Cardiac fibroblast (primary cell): ENCODE data around the gene GXYLT1.

ENCODE experiments used
- DNase-seq, 2 donors: peaks; one replicate each; pipeline versions ENCODE4 v3.0.0 to v3.0.0-alpha.2; 2010; ENCODE audit warnings: low read depth in 2 of 2
- H3K4me3 ChIP-seq, 2 donors: replicated peaks in 1 of 2; 1 replicate in 1 of 2; 2 replicates in 1 of 2; pipeline ENCODE4 v1.5.1; 2011; ENCODE audit warnings: low read depth in 2 of 2, low read length in 2 of 2, mild to moderate bottlenecking in 2 of 2, moderate library complexity in 1 of 2
- CTCF ChIP-seq: IDR thresholded peaks from one replicate; pipeline ENCODE4 v1.5.1; 2011; ENCODE audit warnings: low read depth, mild to moderate bottlenecking, low read length, inconsistent platforms

The GXYLT1 gene

GRCh38 chr12:42167711-42168110 lies 23.0 kb upstream of the GXYLT1 start:
- DNase-seq = no peak
- no peak for TF ChIP-seq CTCF
- no peak overlapping the region for H3K4me3 ChIP-seq

GRCh38 chr12:42166501-42166900 lies 21.8 kb upstream of the GXYLT1 start:
- TF ChIP-seq CTCF = no peak
- no peak overlapping the region for H3K4me3 ChIP-seq
- DNase-seq = peak; percentile 11 to 73

- DNase-seq = no peak
- TF ChIP-seq CTCF = no peak
- no peak overlapping the region for H3K4me3 ChIP-seq
Observed at GRCh38 chr12:42163913-42164312, 19.2 kb upstream of the GXYLT1 start.

DNA sequence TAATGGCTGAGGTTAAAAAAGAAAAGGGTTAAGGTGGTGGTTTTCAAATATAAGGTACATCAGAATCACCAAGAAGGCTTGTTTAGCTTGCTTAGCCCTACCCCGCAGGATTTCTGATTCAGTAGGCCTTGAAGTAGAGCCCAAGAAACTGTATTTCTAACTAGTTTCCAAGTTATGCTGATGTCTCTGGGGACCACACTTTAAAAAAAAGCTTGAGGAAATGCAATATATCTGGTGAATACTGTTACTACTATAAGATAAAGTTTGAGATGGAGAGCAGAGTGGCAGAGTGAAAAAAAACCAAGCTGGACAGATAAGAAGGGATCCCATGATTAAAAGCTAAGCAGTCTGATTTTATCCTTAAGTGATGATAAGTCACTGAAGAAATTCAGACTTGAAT lies 18.3 kb upstream of the GXYLT1 start:
- TF ChIP-seq CTCF = no peak
- H3K4me3 ChIP-seq = no peak overlapping the region
- DNase-seq = peak; percentile 53 to 58

DNA sequence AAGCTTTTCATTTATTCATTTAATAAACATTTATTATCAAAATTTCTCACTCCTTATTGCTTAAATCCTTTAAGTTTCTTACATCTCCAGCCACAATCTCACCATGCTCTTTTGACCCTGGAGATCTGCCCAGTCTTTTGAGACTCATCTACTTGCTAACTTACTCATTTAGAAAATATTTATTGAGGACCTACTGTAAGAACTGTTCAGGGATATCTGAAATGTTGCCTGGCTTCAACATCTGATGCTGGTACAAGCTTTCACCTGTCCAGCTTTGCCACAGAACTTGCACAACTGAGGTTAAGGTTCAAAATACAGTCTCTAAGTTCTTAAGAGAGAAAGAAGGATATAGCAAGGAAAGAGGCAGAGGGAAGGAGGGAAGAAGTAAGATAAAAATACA lies 17.5 kb upstream of the GXYLT1 start:
- no peak for TF ChIP-seq CTCF
- no peak overlapping the region for H3K4me3 ChIP-seq
- DNase-seq = peak in 1 of 2 donors; percentile 20

DNA sequence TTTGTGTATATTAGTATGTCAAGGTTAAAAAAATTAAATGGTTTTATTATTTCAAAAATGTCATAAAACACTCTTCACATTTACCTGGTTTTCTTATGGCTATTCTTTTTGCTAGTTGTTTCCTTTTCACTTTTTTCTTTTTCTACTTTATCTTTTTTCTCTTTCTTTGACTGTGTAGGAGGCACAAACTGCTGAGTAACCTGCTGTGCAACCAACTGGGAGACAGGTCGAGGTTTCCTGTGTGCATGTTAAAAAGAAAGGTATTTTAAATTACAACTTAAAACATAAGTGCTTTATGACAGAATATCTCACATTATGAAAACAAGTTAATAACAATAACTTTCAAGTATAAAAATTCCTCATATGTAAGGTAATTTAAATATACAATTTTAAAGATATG lies 16.9 kb upstream of the GXYLT1 start:
- DNase-seq = no peak
- no peak overlapping the region for H3K4me3 ChIP-seq
- no peak for TF ChIP-seq CTCF

DNA sequence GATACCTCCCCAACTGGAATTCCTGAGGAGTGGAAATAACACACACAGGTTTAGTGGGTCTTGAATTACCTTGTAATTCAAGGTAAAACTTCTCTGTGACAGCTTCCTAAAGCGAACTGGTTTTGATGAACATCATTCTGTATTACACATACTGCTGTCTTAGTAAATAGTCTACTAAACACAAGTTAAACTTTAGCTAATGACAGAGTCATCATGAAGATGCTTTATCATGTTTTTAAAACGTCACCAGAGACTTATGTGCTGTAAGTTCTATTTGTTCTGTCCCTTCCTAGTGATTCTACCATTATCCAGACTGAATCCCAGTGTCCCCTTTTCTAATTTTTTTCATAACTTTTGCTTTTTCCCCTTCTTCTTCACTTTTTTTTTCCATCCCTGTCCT lies 11.6 kb upstream of the GXYLT1 start:
- H3K4me3 ChIP-seq = no peak overlapping the region
- no peak for TF ChIP-seq CTCF
- DNase-seq = no peak
